NCI-H748 (cell line): ENCODE data around the gene SLC6A6.
"Not testable (repeated sequence)": the region's sequence is repeated elsewhere in the genome, so short reads cannot be mapped to it uniquely, and the experiment has no call there.

Experiments used
- DNase-seq: peaks from one replicate; lab custom pipeline; 2025; ENCODE audit not compliant: unreplicated experiment; lab: John Stamatoyannopoulos, UW

The SLC6A6 gene

DNA sequence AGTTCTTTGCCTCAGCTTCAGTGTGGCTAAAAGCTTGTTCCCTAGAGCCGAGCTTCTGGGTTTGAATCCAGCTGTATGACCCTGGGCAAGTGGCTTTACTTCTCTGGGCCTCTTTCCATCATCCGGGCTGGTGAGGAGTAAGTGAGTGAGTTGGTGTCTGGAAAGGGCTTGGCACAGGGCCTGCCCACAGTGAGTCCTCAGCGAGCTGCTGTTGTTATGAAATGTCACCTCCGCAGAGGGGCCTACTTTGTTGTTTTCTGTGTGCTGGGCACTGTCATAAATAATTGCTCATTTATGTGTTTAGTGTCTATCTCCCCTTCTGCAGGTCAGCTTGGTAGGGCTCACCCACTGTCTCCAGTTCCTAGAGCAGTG, 31.7 kb downstream of the SLC6A6 start:
- no peak for DNase-seq

DNA sequence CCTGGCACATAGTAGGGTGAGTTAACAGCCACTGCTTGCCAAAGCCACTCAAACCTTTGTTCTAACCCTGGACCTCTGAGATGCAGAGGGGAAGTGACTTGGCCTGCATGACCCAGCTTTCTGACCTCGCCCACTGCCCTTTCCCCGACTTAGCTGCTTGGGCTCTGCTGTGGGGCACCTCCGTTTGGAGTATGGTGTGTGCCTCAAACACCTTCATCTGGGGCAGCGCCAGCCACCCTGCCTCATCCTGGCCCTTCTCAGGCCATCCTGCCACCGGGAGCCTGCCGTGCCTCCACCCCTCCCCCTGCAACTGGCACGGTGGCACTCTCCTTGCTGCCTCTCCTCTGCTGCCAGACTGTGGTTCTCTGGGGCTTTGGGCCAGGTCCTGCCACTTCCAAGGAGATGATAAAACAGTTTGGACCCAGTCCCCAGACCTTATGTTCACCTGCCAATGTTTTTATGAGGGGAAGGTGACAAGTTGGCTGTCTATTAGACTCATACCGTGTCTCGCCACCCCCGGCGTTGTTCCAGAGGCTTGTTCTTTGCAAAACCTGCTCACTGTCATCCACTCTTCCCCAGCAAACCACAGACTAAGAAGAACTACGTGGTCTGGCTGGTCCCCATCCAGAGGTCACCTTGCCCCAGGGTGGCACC, 32.2 kb downstream of the SLC6A6 start:
- no peak for DNase-seq

DNA sequence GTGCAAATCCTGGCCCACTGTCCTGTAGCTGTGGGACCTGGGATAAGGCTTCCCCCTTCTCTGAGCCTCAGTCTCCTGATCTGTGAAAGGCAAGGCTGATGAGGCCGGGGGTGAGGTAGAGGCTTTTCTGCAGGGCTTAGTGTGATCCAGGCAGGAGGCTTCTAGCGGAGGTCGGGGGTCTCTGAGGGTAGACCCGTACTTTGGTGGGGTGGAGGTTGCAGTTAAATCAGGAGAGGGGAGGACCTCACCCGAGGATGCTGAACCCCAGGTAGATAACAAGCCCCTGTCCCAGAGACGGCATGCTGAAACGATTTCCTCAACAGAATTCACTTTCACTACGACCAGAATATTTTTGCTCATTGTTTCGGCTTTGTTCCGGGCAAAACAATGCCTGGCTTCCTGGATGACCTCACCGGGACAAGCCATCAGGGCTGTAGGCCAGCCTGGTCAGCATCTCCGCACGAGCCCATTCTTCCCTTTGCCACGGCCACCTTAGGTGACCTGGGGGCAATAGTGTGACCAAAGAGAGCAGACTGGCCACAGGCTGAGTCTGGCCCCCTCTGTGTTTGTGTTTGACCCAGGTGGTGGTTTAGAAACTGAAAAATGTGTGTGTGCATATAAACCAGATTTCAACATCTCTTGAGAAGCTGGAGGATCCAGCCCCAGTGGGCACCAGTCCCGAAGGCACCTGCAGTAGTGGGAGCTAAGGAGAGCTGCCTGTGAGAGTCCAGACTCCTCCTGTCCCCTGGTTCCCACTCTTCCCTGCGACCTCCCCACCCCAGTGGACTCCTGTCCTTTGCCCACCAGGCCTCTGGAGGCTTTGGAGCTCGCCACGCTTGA, 33.0 kb downstream of the SLC6A6 start:
- DNase-seq, result no peak

DNA sequence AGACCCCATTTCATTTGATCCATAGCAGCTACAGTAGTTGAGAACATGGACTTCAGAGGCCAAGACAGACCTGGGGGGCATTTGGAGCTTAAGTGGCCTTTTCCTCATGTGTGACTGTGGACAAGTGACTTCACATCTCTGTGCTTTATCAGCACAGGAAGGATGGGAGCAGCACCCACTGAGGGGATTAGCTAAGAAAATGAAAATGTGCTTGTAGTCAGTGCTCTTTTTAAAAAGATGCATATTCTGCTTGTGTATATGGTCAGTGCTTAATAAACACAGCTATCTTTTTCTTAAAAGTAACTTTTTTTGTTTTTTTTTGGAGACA, 34.5 kb downstream of the SLC6A6 start:
- DNase-seq, result no peak

DNA sequence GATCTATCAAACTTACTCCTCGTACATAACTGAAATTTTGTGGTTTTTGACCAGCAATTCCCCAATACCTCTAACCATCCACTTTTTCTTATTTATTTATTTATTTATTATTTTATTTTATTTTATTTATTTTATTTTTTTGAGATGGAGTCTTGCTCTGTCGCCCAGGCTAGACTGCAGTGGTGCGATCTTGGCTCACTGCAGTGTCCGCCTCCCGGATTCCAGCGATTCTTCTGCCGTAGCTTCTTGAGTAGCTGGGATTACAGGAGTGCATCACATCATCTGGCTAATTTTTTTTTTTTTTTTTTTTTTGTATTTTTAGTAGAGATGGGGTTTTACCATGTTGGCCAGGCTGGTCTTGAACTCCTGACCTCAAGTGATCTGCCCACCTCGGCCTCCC, 35.3 kb downstream of the SLC6A6 start:
- not testable (repeated sequence) for DNase-seq

DNA sequence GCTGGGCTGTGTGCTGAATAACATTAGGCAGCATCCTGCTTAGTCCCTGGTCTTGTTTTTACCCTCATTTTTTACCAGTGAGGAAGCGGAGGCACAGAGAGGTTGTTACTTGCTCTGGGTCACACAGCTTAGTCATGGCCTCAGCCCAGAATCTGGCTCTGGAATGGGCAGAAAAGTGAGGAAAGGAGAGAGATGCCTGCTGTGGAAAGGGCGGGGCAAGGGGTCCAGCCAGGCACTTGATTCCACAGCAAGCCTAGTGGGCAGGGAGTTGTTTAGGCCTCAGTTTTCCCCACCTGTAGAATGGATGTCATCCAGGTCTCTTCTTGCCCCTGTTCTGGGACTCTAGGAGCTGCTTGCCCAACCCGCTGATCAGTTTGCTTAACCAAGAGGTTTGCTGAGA, 35.9 kb downstream of the SLC6A6 start:
- DNase-seq, result no peak

DNA sequence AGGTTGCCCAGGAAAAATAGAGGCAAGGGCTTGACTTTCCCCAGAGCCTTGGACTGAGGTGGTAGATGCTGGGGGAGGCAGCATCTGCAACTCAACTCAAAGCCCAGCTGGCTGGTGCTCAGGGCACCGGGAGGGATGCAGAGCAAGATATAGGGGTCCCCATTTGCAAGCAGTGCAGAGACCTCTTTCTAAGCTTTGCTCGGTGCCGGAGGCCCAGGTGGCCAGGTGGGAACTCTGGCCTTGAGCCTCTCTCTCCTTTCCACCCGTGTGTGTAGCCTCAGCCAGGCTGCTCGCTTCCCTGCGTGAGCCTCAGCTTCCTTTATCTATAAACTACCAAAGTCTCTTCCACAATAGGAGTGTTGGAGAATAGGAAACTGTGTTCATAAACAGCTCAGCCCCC, 36.5 kb downstream of the SLC6A6 start:
- DNase-seq, result peak; percentile 25

DNA sequence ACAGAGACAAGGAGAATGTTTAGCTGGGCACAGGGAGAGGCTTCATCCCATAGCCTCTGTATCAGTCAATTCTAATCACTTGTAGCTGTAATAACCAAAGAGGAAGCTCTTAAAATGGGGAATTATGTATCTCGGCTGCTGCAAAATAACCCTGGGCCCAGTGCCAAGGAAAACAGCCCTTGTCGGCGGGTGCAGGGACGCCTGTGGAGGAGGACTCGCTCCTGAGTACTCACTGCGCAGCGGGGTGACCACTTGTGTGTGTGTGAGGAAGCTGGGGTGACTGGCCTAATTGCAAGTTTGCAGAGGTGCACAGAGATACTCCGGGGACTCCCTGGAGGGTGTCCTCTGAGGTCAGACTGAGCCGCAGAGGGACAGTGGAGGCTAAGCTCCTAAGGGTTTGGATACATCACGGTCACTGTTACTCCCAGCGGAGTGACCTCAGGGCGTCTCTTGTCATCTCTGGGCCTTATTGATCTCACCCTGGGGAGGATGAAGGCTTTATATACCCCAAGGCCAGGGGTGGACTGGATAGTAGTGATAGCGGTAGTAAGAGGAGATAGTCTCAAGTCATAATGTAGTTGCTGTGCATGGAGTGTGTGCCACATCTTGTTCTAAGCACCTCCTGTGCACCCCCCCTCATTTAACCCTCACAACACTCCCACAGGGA, 37.2 kb downstream of the SLC6A6 start:
- DNase-seq, result peak; percentile 90

DNA sequence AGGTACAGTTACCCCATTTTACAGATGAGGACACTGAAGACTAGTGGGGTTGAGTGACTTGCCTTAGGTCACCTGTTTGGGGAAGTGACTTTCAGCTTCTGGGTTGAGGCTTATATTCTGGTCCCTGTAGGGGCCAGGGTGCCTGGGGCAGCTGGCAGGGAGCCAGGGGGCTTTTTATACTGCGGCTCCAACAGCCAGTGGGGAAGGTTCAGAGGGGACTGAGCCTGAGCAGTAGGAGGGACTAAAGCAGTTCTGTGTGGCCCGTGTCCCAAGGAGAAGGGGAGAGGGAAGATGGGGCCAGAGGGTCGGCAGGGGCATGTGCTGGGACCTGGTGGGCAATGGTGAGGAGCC, 37.7 kb downstream of the SLC6A6 start:
- DNase-seq, result peak; percentile 47

DNA sequence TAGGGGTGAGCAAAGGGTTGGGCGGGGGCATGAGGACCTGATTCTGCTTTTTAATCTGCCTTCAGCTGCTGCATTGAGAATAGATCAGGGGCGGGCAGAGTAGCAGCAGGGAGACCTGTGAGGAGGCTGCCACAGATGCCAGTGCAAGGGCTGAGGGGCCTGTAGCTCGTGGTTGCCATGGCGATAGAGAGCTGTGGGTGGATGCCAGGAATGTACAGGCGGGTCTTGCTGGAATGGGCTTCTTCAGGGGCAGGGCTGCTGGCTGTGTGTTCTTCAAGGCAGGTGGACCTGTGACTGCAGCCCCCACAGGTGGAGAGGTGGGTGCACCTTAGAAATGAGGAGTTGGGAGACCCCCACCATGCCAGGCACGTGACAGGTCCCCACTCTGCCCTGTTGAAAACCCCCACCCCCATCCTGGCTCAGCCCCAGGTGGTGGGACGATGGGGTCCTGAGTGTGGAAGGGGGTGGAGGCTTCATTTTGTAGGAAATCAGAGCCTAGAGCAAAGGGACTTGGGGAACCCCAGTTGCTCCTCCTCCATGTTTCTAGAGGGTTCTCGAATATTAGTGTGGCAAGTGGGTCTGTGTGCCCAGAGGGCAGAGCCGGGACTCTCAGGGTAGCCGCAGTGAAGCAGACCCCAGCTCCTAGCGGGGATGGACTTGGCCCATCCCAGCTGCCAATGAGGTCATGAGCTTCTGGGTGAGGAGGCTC, 38.3 kb downstream of the SLC6A6 start:
- peak; percentile 79 for DNase-seq

DNA sequence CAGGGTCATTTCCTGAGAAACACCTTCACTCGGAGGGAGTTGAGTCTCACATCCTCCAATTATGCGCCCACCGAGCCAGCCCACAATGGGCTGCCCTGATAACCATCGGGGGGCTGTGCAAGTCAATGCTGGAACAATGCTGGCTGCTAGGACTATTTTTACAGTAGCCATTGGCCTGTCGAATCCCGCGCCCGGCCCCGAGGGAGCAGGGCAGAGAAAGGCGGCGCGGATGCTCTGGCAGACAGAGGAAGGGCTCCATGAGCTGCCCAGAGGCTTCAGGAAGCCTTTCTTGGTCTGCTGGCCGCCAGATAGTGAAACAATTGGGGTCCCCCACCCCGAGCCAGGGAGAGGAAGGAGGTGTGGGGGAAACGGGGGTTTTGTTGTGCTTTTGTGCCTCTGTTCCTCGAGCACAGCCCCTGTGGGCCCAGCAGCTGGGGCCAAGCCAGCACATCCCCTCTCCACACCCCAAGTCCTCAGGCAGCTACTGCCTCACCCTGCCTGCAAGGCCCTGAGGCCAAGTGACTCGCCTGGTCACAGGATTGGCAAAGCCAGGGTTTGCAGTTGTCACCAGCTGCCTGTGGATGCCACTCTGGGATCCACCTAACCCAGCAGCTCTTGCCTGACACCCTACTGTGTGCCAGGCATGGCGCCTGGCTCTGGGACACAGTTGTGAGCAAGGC, 39.0 kb downstream of the SLC6A6 start:
- no peak for DNase-seq

DNA sequence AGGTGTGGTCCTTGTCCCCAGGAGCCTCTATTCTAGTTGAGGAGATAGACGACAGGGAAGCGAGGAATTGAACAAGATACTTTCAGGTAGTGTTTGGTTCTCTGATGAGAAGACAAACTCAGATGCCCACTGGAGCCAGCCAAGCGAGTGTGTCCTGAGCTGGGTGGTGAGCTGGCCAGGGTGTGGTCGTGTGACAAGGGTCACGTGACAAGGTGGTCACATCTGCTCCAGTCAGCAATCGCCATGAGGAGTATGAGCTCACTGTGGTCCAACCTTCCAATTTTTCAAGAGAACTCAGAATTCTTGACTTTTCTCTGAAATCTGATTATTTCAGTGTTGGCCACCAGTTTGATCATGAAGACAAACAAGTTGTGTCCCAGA, 39.5 kb downstream of the SLC6A6 start:
- no peak for DNase-seq

DNA sequence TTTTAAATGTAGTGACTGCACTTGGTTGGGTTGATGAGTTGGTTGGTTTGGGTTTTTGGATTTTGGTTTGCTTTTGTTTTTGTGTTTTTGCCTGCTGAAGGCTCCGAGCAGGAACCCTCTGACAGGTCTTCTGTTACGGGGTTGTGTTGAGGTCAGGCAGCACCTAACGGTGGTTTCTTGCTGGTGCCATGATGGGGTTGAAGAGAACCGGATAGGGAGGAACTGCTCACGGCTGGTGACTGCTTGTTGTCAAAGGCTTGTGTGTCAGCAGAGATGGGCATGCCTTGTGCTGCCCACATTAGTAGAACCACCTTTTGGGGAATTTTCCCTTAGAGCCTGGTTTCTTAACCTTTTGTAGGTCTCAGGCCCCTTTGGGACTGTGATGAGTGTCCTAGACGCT, 42.0 kb downstream of the SLC6A6 start:
- no peak for DNase-seq

DNA sequence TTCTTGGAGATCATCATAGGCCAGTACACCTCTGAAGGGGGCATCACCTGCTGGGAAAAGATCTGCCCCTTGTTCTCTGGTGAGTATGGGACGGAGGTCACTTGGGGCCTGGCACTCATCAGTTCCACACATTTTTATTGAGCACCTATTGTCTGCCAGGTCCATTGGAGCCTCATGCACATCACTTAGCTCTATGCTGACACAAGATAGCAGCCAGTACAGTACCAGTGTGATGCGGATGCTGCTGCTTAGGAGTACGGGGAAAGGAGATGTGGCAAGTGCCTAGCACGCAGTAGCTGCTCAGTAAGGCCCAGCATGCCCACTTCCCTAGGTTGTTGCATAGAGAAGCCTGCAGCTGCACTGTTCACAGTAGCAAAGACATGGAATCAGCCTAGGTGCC, 43.4 kb downstream of the SLC6A6 start:
- DNase-seq, result no peak

DNA sequence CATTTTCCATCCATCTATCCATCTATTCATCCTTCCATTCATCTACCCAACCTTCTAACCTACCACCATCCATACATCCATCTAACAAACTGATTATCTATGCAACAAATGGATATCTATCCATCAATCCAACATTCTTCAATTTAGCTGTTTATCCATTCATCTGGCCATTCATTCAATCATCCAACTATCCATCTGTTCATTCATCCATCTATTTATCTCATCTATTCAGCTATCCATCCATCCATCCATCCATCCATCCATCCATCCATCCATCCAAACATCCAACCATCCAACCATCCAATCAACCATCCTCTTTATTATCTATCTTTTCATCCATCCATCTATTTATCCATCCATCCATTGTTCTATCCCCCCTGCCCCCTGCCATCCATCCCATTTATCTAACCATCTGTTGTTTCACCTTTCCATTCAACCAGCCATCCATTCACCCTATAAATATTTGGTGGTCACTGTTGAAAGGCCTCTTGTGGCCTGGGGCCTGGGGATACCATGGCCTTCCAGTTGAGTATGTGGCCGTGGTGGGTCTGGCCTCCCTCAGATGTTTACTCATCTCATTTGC, 44.7 kb downstream of the SLC6A6 start:
- DNase-seq, result no peak

DNA sequence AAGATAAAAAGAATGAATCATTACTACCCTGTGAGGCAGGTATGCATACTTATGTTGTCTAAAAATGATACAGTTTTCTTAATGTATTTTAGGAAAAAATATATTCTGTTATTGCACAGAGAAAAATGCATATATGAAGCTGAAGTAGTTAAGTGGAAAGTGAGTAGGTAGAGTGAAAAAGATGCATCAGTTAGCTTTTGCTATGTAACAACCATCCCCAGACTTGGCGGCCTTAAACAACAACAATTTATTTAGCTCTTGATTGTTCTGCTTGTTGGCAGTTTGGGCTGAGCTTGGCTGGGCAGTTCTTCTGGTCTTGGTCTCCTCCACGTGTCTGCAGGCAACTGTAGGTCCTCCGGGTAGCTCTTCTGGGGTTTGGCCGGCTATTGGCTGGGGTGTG, 45.7 kb downstream of the SLC6A6 start:
- no peak for DNase-seq

DNA sequence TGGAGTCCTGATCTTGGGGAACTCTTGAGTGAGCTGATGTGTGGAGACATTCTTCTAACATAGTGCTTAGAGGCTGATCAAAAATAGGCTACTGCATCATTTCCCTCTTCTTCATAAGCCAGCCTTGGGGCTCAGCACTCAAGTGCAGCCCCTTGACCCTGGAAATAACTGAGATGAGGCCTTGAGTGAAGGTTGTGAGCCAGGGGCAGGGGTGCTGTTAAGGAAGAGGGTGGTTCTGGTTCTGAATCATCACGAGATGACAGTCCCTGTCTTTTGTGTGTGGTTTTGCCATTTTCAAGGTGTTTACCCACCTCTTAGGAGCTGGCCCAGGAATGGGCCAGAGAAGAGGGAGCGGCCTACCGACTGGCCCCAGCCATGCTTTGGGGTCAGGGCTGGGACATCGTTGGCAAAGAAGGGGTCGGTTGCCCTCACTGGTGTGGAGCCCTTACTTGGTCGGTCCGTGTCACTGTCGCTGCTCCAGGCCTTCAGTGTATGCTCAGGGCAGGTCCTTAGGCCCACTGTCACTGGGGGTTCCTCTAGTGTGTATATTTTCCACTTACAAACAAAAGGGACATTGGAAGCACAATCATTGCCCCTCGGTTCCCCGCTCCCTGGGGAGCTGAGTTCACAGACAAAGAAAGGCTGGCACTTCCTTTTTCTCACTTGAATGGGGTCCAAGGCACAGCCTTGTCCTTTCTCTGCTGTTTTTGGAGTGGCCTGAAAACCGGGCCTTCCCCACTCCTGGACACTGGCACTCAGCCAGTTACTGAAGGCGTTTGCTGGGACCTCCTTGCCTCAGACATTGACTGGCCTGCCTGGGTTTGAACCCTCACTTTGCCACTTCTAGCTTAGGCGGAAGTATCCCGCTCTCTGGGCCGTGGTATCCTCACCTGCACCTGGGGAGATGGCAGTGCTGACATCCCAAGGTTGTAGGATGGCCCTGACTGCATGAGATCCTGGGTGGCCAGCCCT, 46.6 kb downstream of the SLC6A6 start:
- DNase-seq, result no peak

DNA sequence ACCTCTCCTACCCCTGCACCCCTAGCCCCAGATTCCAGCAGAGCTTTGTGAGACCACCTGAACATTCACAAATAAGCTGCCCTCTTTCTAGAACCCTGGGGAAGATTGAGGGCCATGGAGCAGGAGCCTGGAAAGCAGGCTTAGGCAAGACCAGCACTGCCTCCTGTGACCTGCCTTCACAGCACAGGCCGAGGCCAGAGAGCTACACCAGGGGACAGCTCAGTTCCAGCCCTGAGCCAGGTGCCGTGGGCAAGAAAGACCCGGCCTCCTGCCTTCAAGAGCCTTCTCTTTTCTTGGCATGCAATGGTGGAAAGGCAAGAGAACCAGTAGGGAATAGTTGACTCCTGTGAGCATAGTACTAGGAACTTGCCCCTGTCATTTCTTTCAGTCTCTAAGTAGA, 48.1 kb downstream of the SLC6A6 start:
- no peak for DNase-seq

DNA sequence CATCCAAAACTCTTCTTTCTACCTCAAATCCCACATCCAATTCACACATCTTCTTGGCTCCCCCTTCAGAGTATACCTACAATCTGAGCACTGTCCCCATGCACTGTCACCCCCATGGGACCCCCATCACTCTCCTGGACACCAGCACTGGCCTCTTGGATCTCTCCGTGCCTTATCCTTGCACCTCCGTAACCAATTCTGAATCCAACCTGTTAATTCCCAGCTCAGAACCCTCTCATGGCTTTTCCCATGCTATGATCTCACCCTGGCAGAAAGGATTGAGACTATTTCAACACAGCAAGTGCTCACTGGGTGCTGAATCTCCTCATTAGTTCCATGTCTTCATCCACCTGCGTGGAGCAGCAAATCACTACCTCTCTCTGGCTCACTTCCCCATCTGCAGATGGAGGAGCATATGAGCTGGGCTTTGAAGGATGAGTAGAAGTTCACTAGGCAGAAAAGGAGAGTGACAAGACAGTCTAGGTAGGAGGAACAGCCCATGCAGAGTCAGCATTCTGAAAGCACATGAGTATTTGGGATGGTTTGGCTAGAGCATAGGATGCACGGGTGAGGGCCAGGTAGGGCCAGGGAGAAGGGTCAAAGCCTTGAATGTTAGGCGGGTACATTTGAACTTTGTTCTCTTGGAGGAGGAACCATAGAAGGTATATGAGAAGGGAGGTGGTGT, 48.7 kb downstream of the SLC6A6 start:
- DNase-seq, result no peak
